Mesothelial cell of epicardium (in vitro differentiated cells): ENCODE data around the gene PCYT1A. TPM values are rescaled to one million over a fixed set of nuclear protein-coding genes. Genes with fewer than 3 reads are reported as not detected.

ENCODE experiments used
- DNase-seq, 2 experiments: peaks; one replicate each; pipeline ENCODE4 v3.0.0; 2021; ENCODE audit warnings: low spot score in 2 of 2; ENCODE audit not compliant: unreplicated experiment in 2 of 2
- H3K27ac Mint-ChIP-seq: 2 replicates; pipeline ENCODE4 v1.8.0; 2021; ENCODE audit warnings: mixed read lengths
- H3K27me3 Mint-ChIP-seq: 2 replicates; pipeline ENCODE4 v1.8.0; 2021; ENCODE audit warnings: low read depth, mixed read lengths
- H3K36me3 Mint-ChIP-seq: 2 replicates; pipeline ENCODE4 v1.8.0; 2021; ENCODE audit warnings: mixed read lengths
- H3K4me1 Mint-ChIP-seq: 2 replicates; pipeline ENCODE4 v1.8.0; 2021; ENCODE audit warnings: mixed read lengths
- H3K4me3 Mint-ChIP-seq: 2 replicates; pipeline ENCODE4 v1.8.0; 2021; ENCODE audit warnings: mild to moderate bottlenecking, moderate library complexity, mixed read lengths
- H3K9me3 Mint-ChIP-seq: 2 replicates; pipeline ENCODE4 v1.8.0; 2021; ENCODE audit warnings: mixed read lengths
- CTCF ChIP-seq: fragments of 200-600 bp; sonication (generic); IDR thresholded peaks from one replicate; pipeline ENCODE4 v1.5.0; 2021; ENCODE audit warnings: antibody characterized with exemption; ENCODE audit not compliant: unreplicated experiment
- total RNA-seq: library from RNA; stranded (reverse); gene quantifications from 3 replicates; pipeline ENCODE4 v1.2.1, GENCODE V29; 2021

Gene PCYT1A
- total RNA-seq, 1 donor from 2014 or later, result 40.0 TPM

GRCh38 chr3:196238612-196239560 lies 48.6 kb downstream of the PCYT1A start:
- no peak overlapping the region for H3K4me3 Mint-ChIP-seq
- no peak overlapping the region for H3K27ac Mint-ChIP-seq
- H3K27me3 Mint-ChIP-seq, result no peaks in the 10 kb centered on the region
- H3K36me3 Mint-ChIP-seq, result peaks cover 47% of the 10 kb centered on the region
- H3K4me1 Mint-ChIP-seq, result no peaks in the 10 kb centered on the region
- no peaks in the 10 kb centered on the region for H3K9me3 Mint-ChIP-seq
- no peak for DNase-seq
- no peak for TF ChIP-seq CTCF

- no peaks in the 10 kb centered on the region for H3K4me1 Mint-ChIP-seq
- no peaks in the 10 kb centered on the region for H3K9me3 Mint-ChIP-seq
- no peak overlapping the region for H3K27ac Mint-ChIP-seq
- H3K27me3 Mint-ChIP-seq, result no peaks in the 10 kb centered on the region
- H3K4me3 Mint-ChIP-seq, result no peak overlapping the region
- peaks cover 36% of the 10 kb centered on the region for H3K36me3 Mint-ChIP-seq
- DNase-seq, result no peak
- no peak for TF ChIP-seq CTCF
Observed at GRCh38 chr3:196237203-196237602, 50.3 kb downstream of the PCYT1A start.

- peaks cover 26% of the 10 kb centered on the region for H3K36me3 Mint-ChIP-seq
- no peak overlapping the region for H3K27ac Mint-ChIP-seq
- no peak overlapping the region for H3K4me3 Mint-ChIP-seq
- no peaks in the 10 kb centered on the region for H3K4me1 Mint-ChIP-seq
- no peaks in the 10 kb centered on the region for H3K27me3 Mint-ChIP-seq
- H3K9me3 Mint-ChIP-seq, result no peaks in the 10 kb centered on the region
- no peak for TF ChIP-seq CTCF
- DNase-seq, result no peak
Observed at GRCh38 chr3:196236223-196236622, 51.3 kb downstream of the PCYT1A start.

- H3K27me3 Mint-ChIP-seq, result no peaks in the 10 kb centered on the region
- no peaks in the 10 kb centered on the region for H3K4me1 Mint-ChIP-seq
- no peak overlapping the region for H3K4me3 Mint-ChIP-seq
- no peak for TF ChIP-seq CTCF
- no peaks in the 10 kb centered on the region for H3K9me3 Mint-ChIP-seq
- no peak for DNase-seq
- no peak overlapping the region for H3K27ac Mint-ChIP-seq
- peaks cover 24% of the 10 kb centered on the region for H3K36me3 Mint-ChIP-seq
Observed at GRCh38 chr3:196235452-196236122, 51.9 kb downstream of the PCYT1A start.

- Mint-ChIP-seq H3K27ac (no peak overlapping the region), H3K4me3 (no peak overlapping the region), H3K27me3 (no peaks in the 10 kb centered on the region), H3K9me3 (no peaks in the 10 kb centered on the region), H3K36me3 (peaks cover 11% of the 10 kb centered on the region), H3K4me1 (peaks cover 4% of the 10 kb centered on the region)
- DNase-seq, result no peak
- no peak for TF ChIP-seq CTCF
Observed at GRCh38 chr3:196232882-196233251, 54.7 kb downstream of the PCYT1A start.
